ENCODE results near the gene SHISAL2A. TPM values are rescaled to one million over a fixed set of nuclear protein-coding genes. Genes with fewer than 3 reads are reported as not detected.

Gene SHISAL2A
- total and polyA plus RNA-seq, 2 experiments from 2014 or later, result not detected

- Histone ChIP-seq H3K4me1 (ENCODE audit: low read depth) (no peaks in the 10 kb centered on the region), H3K9me3 (ENCODE audit: low read depth) (no peaks in the 10 kb centered on the region), H3K27me3 (no peaks in the 10 kb centered on the region), H3K27ac (no peak overlapping the region), H3K4me3 (no peak overlapping the region), H3K36me3 (no peaks in the 10 kb centered on the region)
- no peak for DNase-seq (ENCODE audit: low read depth in 1 of 2, low spot score in 1 of 2)
- TF ChIP-seq, protein P1, sequence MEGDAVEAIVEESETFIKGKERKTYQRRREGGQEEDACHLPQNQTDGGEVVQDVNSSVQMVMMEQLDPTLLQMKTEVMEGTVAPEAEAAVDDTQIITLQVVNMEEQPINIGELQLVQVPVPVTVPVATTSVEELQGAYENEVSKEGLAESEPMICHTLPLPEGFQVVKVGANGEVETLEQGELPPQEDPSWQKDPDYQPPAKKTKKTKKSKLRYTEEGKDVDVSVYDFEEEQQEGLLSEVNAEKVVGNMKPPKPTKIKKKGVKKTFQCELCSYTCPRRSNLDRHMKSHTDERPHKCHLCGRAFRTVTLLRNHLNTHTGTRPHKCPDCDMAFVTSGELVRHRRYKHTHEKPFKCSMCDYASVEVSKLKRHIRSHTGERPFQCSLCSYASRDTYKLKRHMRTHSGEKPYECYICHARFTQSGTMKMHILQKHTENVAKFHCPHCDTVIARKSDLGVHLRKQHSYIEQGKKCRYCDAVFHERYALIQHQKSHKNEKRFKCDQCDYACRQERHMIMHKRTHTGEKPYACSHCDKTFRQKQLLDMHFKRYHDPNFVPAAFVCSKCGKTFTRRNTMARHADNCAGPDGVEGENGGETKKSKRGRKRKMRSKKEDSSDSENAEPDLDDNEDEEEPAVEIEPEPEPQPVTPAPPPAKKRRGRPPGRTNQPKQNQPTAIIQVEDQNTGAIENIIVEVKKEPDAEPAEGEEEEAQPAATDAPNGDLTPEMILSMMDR (IDR thresholded peaks at IDR 0.05; ENCODE audit: low read depth, low read length), result no peak
Measured at GRCh38 chr1:52665006-52665941, 32.3 kb downstream of the SHISAL2A start.

DNA sequence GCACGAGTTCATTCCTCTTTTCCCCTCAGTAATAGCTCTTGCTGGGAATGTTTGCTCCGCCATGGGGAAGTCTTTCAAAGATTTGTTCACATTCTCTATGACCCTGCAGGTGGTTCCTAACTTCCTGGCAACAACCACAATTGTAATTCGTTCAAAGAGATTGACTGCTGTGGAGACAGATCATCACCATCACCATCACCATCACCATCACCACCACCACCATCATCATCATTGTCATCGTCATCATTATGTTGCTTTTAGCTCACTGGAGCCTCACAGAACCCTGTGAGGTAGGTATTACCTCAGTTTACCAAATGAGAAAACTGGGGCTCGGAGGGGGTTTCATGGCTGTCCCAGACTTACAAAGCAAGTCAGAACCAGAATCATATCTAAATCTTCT lies 34.3 kb downstream of the SHISAL2A start:
- H3K4me1 ChIP-seq (ENCODE audit: low read depth), result no peaks in the 10 kb centered on the region

GRCh38 chr1:52667984-52668383 lies 35.0 kb downstream of the SHISAL2A start:
- Histone ChIP-seq H3K27me3 (no peaks in the 10 kb centered on the region), H3K4me1 (ENCODE audit: low read depth) (no peaks in the 10 kb centered on the region), H3K4me3 (no peak overlapping the region), H3K36me3 (no peaks in the 10 kb centered on the region), H3K27ac (no peak overlapping the region), H3K9me3 (ENCODE audit: low read depth) (no peaks in the 10 kb centered on the region)
- TF ChIP-seq, protein P1 (IDR thresholded peaks at IDR 0.05; ENCODE audit: low read depth, low read length), result no peak
- DNase-seq (ENCODE audit: low read depth in 1 of 2, low spot score in 1 of 2), result no peak

More for the DNA sequence above, 34.3 kb downstream of the SHISAL2A start:
- H3K27ac ChIP-seq, result no peak overlapping the region
- TF ChIP-seq, protein P1 (IDR thresholded peaks at IDR 0.05; ENCODE audit: low read depth, low read length), result no peak
- H3K36me3 ChIP-seq, result no peaks in the 10 kb centered on the region
- no peaks in the 10 kb centered on the region for H3K27me3 ChIP-seq
- DNase-seq (ENCODE audit: low read depth in 1 of 2, low spot score in 1 of 2), result no peak
- no peaks in the 10 kb centered on the region for H3K9me3 ChIP-seq (ENCODE audit: low read depth)
- no peak overlapping the region for H3K4me3 ChIP-seq

DNA sequence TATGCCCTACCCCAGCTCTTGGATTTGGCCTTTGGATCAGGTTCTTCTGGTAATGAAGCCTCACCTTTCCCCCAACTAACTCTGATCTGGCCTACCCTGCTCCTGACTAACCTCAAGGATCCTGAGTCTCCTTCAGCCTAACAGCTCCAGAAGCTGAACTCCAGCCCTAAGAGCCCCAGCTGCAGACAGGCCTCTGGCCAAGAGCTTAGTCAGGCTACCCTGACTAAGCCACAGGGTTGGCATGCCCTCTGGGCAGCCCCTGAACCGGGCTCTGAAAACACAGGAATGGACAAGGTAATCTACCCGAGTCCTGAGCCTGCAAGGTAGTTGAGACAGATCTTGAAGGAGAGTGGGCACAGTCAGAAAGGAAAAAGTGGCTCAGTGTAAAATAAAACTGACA lies 35.7 kb downstream of the SHISAL2A start:
- Histone ChIP-seq H3K4me1 (ENCODE audit: low read depth) (no peaks in the 10 kb centered on the region), H3K9me3 (ENCODE audit: low read depth) (no peaks in the 10 kb centered on the region), H3K27ac (no peak overlapping the region), H3K4me3 (no peak overlapping the region), H3K36me3 (no peaks in the 10 kb centered on the region), H3K27me3 (no peaks in the 10 kb centered on the region)
- TF ChIP-seq, protein P1 (IDR thresholded peaks at IDR 0.05; ENCODE audit: low read depth, low read length), result no peak
- no peak for DNase-seq (ENCODE audit: low read depth in 1 of 2, low spot score in 1 of 2)

DNA sequence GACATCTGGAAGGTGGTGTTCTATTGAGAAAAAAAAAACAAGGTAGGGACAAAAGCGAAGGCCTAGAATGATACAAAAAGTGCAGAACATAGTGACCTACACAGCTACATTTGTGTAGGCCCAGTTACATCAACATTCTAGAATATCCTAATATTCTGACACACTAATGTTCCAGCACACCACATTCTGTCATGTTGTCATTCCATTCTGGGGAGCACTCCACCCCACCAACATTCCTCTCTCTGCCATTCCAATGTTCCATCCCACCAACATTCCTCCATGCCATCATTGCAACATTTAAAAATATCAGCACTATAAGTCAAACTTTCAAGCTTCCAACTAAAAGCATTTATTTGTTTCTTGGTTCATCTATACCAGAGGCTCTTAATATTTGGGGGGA lies 36.7 kb downstream of the SHISAL2A start:
- peaks cover 5% of the 10 kb centered on the region for H3K4me1 ChIP-seq (ENCODE audit: low read depth)
- H3K4me3 ChIP-seq, result no peak overlapping the region
- H3K9me3 ChIP-seq (ENCODE audit: low read depth), result no peaks in the 10 kb centered on the region
- peak in 1 of 2 donors; percentile 50 for DNase-seq (ENCODE audit: low read depth in 1 of 2, low spot score in 1 of 2)
- H3K27ac ChIP-seq, result no peak overlapping the region
- TF ChIP-seq, protein P1 (IDR thresholded peaks at IDR 0.05; ENCODE audit: low read depth, low read length), result no peak
- H3K27me3 ChIP-seq, result no peaks in the 10 kb centered on the region
- H3K36me3 ChIP-seq, result no peaks in the 10 kb centered on the region
